ENCODE results near the gene CAND2. TPM values are rescaled to one million over a fixed set of nuclear protein-coding genes. Genes with fewer than 3 reads are reported as not detected.

Gene CAND2
- total and polyA plus RNA-seq, 5 experiments from 2014 or later = 1.8 to 4.3 (median 3.6) TPM

DNA sequence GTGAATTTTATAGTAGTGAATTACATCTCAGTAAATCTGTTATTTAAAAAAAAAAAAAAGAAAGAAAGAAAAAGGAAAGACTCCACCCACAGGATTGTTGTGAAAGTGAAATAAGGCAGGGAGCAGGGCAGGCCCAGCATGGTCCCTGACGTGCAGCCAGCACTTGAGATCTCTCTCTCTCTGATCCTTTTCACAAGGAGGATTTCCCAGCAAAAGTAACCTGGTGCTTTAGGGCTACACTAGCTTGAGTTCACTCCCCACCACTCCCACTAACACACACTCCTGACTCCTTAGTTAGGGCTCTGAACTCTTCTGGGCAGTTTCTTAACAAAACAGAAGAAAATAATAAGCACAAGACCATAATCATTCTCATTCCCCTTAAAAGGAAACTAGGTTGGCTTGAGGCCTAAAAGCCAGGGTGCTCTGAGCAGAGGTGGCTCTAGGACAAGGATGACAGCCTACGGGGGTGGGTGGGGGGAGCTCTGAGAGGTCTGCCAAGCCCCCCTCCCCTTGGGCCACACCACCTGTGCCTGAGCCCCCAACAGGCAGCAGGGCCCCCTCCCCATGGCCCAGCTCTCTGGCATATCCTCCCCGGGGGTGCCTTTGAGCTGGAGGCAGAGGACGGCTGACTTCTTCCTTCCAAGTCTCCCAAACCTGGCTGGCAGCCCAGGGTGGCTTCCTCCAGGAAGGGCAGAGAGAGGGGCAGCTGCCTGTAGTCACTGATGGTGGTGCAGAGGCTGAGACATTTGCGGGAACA lies 38.3 kb upstream of the CAND2 start:
- Mint-ChIP-seq H3K27ac (no peak overlapping the region), H3K36me3 (no peaks in the 10 kb centered on the region), H3K4me1 (peaks cover 0 to 8% (median 4%) of the 10 kb centered on the region in 4 donors), H3K27me3 (peaks cover 2 to 10% (median 5%) of the 10 kb centered on the region in 5 donors), H3K4me3 (no peak overlapping the region), H3K9me3 (no peaks in the 10 kb centered on the region)
- DNase-seq = no peak
- no peak for ATAC-seq
- POLR2A ChIA-PET = interaction anchor here (0.5 kb wide), 1 partner anchor 21 kb away, joined by 4 read pairs; no protein-coding TSS in a partner anchor

DNA sequence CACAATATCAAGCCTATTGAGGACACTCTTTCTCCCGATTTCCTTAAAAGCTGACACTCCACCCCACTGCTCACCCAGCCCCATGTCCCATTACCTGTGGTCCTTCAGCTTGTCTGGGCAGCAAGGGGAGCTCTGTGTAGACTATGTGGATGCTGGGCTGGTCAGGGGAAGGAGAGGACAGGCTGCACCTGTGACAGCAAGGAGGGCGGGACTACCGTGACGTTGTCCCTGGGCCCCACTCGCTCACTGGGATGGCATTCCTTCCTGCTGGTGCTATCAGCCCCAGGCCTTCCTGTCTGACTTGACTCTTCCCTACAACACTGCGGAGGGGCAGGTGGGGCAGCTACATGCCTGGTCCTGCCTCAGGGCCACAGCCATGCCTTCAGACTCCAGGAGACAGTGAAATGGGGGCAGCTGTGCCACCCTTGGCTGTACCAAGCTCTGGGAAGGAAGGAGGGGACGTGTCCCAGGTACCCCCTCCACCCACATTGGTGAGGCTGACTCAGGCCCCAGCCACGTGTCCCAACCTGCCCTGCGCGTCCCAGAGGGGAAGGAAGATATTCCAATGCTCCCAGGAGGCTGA lies 37.3 kb upstream of the CAND2 start, which contains the start of gene TMEM40:
Gene TMEM40 (minus strand): TSS at position 163 of the 583 bp plus-strand sequence. CDS start 9,427 bp downstream, outside the sequence.
- DNase-seq (no peak), ATAC-seq (no peak)
- POLR2A ChIA-PET = no interaction called here
- no peaks in the 10 kb centered on the region for H3K9me3 Mint-ChIP-seq
- H3K4me3 Mint-ChIP-seq = peak within 1 kb of the TSS in 1 of 10 donors; percentile 15
- H3K36me3 Mint-ChIP-seq = no peaks in the 10 kb centered on the region
- peaks cover 0 to 11% (median 6%) of the 10 kb centered on the region in 4 donors for H3K4me1 Mint-ChIP-seq
- H3K27me3 Mint-ChIP-seq = peaks cover 2 to 10% (median 5%) of the 10 kb centered on the region in 5 donors
- H3K27ac Mint-ChIP-seq = no peak within 1 kb of the TSS

DNA sequence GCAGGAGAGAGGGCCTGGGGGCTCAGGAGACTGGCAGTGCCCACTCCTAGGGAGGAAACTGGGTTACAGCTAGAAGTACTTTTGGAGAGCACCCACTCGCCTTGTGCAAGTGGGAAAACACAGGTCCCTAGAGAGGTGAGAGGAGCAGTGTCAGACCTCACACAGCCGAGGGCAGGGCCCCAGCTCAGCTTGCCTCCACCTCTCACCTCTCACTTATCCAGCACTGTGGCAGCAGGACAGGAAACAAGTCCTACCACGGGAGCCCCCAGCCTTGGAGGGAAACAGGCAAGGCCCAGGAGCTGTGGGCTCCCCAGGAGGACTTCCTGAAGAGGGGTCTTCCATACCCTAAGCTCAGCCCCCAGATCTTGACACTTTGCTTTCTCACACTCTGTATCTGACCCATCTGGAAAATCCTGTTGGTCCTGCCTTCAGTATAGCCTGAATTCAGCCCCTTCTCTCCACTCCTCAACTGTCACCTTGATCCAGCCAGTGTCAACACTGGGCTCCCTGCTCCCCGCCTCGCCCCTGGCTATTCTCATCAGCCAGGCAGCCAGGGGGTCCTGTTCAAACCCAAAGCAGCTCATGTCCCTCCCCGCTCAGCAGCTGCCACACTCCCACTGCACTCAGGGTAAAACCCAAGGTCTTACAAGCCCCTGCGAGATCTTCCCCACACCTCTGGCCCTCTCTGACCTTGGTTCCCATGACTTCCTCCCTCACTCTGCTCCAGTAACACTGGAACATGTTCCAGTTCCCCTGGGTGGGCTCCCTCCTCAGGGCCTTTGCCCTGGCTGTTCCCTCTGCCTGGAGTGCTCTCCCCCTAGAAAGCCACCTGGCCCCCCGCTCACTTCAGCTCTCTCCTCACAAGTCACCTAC lies 36.6 kb upstream of the CAND2 start:
- ATAC-seq (no peak), DNase-seq (no peak)
- Mint-ChIP-seq H3K9me3 (no peaks in the 10 kb centered on the region), H3K27ac (peak overlapping the region in 1 of 10 donors; percentile 76), H3K27me3 (peaks cover 2 to 10% (median 5%) of the 10 kb centered on the region in 5 donors), H3K4me1 (peaks cover 0 to 11% (median 6%) of the 10 kb centered on the region in 4 donors), H3K36me3 (no peaks in the 10 kb centered on the region), H3K4me3 (no peak overlapping the region)
- POLR2A ChIA-PET = no interaction called here

DNA sequence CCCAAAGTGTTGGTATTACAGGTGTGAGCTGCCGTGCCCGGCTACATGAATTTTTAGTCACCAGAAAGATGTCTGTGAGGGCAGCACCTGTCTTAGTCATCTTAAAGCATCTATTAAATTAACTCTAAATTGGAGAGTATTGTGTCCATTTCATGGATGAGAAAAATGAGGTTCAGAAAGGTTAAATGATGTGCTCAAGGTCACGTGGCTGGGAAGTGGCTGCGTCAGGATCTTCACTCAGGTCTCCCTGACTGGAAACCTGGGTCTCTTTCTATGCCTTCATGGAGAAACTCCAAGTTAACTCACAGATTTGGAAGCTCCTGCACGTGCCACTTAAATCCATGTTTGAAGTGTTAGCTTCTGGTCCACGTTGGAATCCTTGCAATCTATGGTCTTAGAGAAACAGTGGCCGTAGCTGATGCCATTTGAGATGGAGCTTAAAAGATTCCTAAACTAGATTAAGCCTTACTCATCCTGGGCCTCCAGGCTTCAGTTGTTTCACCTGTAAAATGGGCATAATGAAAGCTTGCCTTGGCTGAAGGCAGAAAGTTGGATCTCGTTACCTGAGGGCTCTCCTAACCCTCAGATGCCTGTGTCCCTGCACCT lies 32.2 kb upstream of the CAND2 start:
- peaks cover 0 to 6% (median 4%) of the 10 kb centered on the region in 4 donors for H3K4me1 Mint-ChIP-seq
- ATAC-seq = no peak
- H3K27me3 Mint-ChIP-seq = peaks cover 0 to 2% (median 0%) of the 10 kb centered on the region in 5 donors
- POLR2A ChIA-PET = no interaction called here
- no peaks in the 10 kb centered on the region for H3K9me3 Mint-ChIP-seq
- H3K27ac Mint-ChIP-seq = no peak overlapping the region
- H3K4me3 Mint-ChIP-seq = no peak overlapping the region
- H3K36me3 Mint-ChIP-seq = no peaks in the 10 kb centered on the region
- DNase-seq = no peak

DNA sequence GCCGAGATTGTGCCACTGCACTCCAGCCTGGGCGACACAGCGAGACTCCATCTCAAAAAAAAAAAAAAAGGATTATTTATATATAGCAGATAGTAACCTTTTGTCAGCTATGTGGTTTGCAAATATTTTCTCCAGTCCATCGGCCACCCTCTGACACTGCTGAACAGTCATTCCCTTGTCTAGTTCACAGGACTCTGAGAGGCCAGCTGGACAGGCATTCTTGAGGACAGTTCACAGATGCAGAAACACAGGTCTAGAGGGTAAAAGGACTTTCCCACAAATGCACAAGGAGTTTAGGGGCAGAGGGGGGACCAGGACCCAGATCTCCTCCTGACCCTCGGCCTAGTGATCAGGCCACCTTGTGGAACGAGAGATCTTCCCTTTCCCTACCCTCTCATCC lies 29.9 kb upstream of the CAND2 start:
- Mint-ChIP-seq H3K4me3 (no peak overlapping the region), H3K9me3 (no peaks in the 10 kb centered on the region), H3K4me1 (peaks cover 0 to 6% (median 4%) of the 10 kb centered on the region in 4 donors), H3K27ac (no peak overlapping the region), H3K36me3 (no peaks in the 10 kb centered on the region), H3K27me3 (peaks cover 0 to 1% (median 0%) of the 10 kb centered on the region in 5 donors)
- DNase-seq = no peak
- POLR2A ChIA-PET = interaction anchor here (0.8 kb wide), 1 partner anchor 21 kb away, joined by 3 read pairs; no protein-coding TSS in a partner anchor
- no peak for ATAC-seq

DNA sequence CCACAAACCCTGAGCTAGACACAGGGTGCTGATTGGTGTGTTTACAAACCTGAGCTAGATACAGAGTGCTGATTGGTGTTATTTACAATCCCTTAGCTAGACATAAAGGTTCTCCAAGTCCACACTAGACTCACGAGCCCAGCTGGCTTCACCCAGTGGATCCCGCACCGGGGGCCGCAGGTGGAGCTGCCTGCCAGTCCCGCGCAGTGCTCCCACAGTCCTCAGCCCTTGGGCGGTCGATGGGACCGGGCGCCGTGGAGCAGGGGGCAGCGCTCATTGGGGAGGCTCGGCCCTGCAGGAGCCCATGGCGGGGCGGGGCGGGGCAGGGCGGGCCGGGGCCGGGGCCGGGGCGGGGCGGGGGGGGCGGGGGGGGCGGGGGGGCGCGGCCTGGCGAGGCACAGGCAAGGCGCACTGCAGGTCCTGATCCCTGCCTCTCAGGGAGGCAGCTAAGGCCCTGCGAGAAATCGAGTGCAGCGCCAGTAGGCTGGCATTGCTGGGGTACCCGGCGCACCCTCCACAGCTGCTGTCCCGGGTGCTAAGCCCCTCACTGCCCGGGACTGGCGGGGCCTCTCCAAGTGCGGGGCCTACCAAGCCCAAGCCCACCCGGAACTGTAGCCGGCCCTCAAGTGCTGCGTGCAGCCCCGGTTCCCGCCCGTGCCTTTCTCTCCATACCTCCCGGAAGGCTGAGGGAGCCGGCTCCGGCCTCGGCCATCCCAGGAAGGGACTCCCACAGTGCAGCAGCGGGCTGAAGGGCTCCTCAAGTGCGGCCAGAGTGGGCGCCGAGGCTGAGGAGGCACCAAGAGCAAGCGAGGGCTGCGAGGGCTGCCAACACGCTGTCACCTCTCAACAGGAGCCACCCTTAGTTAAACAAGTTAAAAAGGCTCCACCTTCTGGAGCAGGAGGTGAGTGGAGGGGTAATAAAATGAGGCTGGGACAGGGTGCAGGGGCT lies 27.6 kb upstream of the CAND2 start:
- ATAC-seq (no peak), DNase-seq (no peak)
- Mint-ChIP-seq H3K27ac (no peak overlapping the region), H3K4me1 (peaks cover 6 to 12% (median 8%) of the 10 kb centered on the region in 4 donors), H3K36me3 (no peaks in the 10 kb centered on the region), H3K9me3 (peaks cover 0 to 5% (median 0%) of the 10 kb centered on the region in 9 donors), H3K27me3 (no peaks in the 10 kb centered on the region), H3K4me3 (no peak overlapping the region)
- POLR2A ChIA-PET = no interaction called here

DNA sequence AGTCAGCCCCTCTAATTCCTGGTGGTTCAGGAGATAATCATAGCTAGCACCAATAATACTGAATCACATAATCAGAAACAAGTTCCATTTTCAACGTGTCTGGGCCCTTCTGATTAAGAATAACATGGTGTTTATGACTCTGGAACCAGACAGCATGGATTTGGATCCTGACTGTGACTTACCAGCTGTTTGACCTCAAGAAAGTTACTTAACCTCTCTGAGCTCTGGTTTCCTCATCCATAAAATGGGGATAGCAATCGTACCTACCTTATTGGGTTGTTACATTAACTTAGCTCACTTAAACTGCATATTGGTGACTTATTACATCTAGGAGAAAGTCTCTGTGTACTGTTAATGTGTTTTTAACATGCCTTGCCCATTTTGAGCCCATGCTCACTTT lies 26.7 kb upstream of the CAND2 start:
- no peak overlapping the region for H3K4me3 Mint-ChIP-seq
- POLR2A ChIA-PET = no interaction called here
- H3K36me3 Mint-ChIP-seq = no peaks in the 10 kb centered on the region
- no peak overlapping the region for H3K27ac Mint-ChIP-seq
- ATAC-seq = no peak
- H3K4me1 Mint-ChIP-seq = peaks cover 6 to 12% (median 8%) of the 10 kb centered on the region in 4 donors
- no peak for DNase-seq
- no peaks in the 10 kb centered on the region for H3K27me3 Mint-ChIP-seq
- H3K9me3 Mint-ChIP-seq = peaks cover 0 to 6% (median 0%) of the 10 kb centered on the region in 9 donors

DNA sequence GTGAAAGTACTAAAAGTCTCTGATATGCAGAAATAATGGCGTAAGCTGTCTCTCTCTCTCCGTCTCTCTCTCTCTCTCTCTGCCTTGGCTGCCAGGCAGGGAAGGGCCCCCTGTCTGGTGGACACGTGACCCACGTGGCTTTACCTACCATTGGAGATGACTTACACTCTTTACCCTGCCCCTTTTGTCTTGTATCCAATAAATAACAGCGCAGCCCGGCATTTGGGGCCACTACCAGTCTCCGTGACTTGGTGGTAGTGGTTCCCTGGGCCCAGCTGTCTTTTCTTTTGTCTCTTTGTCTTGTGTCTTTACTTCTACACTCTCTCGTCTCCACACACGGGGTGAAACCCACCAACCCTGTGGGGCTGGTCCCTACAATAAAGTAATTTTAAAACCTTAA lies 25.2 kb upstream of the CAND2 start:
- no peak overlapping the region for H3K4me3 Mint-ChIP-seq
- ATAC-seq (no peak), DNase-seq (no peak)
- peaks cover 0 to 6% (median 0%) of the 10 kb centered on the region in 9 donors for H3K9me3 Mint-ChIP-seq
- H3K36me3 Mint-ChIP-seq = no peaks in the 10 kb centered on the region
- peaks cover 0 to 3% (median 0%) of the 10 kb centered on the region in 5 donors for H3K27me3 Mint-ChIP-seq
- H3K4me1 Mint-ChIP-seq = peaks cover 6 to 12% (median 8%) of the 10 kb centered on the region in 4 donors
- peak overlapping the region in 1 of 10 donors; percentile 59 for H3K27ac Mint-ChIP-seq
- POLR2A ChIA-PET = no interaction called here

DNA sequence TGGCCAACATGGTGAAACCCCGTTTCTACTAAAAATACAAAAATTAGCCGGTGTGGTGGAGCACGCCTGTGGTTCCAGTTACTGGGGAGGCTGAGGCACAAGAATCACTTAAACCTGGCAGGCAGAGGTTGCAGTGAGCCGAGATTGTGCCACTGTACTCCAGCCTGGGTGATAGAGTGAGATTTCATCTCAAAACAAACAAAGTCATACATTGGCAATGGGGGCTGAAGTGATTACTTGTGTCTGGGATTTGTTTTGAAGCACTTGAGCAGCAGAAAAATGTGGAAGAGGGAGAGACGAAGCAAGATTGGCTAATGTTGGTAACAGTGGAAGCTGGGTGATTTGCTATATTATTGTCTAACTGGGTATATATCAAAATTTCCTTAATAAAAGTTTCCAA lies 24.0 kb upstream of the CAND2 start:
- peaks cover 0 to 6% (median 0%) of the 10 kb centered on the region in 5 donors for H3K27me3 Mint-ChIP-seq
- no peaks in the 10 kb centered on the region for H3K36me3 Mint-ChIP-seq
- POLR2A ChIA-PET = no interaction called here
- H3K4me1 Mint-ChIP-seq = peaks cover 6 to 12% (median 8%) of the 10 kb centered on the region in 4 donors
- H3K4me3 Mint-ChIP-seq = no peak overlapping the region
- H3K9me3 Mint-ChIP-seq = peaks cover 0 to 6% (median 0%) of the 10 kb centered on the region in 9 donors
- ATAC-seq (no peak), DNase-seq (no peak)
- H3K27ac Mint-ChIP-seq = no peak overlapping the region

DNA sequence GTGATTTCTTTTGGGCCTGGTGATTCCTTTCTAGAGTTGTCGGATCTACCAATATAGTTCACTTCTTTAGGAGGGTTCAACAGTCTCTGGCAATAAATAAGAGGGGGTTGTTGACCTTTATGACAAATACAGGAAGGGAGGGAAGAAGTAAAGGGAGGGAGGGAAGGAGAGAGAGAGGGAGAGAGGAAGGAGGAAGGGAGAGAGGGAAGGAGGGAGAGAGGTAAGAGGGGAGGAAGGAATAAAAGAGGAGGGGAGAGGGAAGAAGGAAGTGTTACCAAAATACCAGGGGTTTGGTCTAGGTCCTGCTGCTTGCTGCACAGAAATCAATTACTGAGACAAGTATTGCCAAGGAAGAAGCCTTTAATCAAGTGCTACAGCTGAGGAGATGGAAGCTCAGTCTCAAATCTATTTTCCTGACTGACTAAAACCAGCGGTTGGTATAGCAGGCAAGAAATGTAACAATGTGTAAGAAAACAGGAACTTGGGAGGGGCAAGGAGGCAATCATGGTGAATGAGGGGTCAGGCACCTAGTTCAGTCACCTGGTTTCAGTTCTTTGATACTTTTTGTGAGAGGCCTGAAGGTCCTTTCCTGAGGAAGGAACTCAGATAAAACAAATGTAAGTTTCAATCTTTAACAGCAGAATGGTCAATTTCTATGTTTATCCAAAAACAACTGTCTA lies 23.3 kb upstream of the CAND2 start:
- Mint-ChIP-seq H3K36me3 (no peaks in the 10 kb centered on the region), H3K4me3 (no peak overlapping the region), H3K9me3 (peaks cover 0 to 6% (median 0%) of the 10 kb centered on the region in 9 donors), H3K27me3 (peaks cover 0 to 6% (median 0%) of the 10 kb centered on the region in 5 donors), H3K4me1 (peaks cover 6 to 12% (median 8%) of the 10 kb centered on the region in 4 donors), H3K27ac (peak overlapping the region in 1 of 10 donors; percentile 82)
- POLR2A ChIA-PET = no interaction called here
- ATAC-seq (no peak), DNase-seq (no peak)

DNA sequence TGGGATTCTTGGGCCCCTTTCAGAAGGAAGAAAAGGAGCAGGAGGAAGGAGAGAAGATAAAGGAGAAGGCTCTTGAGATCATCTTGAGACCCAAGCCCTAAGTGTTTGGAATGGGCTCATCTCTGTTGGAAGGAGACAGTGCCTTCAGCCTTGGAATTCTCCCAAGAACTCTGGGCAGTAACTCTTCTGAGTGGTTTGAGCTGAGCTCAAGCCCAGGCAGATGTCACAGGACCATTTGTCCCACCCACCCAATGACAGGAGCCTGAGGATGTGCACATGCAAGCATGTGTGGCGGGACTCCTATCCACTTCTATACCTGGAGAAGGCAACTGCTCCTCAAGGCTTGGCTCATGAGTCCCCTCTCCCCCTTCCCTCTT lies 22.8 kb upstream of the CAND2 start:
- H3K9me3 Mint-ChIP-seq = peaks cover 0 to 6% (median 0%) of the 10 kb centered on the region in 9 donors
- peaks cover 0 to 6% (median 0%) of the 10 kb centered on the region in 5 donors for H3K27me3 Mint-ChIP-seq
- ATAC-seq (no peak), DNase-seq (no peak)
- H3K36me3 Mint-ChIP-seq = no peaks in the 10 kb centered on the region
- POLR2A ChIA-PET = interaction anchor here (0.9 kb wide), 1 partner anchor 21 kb away, joined by 6 read pairs; no protein-coding TSS in a partner anchor
- peak overlapping the region in 1 of 10 donors; percentile 82 for H3K27ac Mint-ChIP-seq
- peaks cover 6 to 12% (median 8%) of the 10 kb centered on the region in 4 donors for H3K4me1 Mint-ChIP-seq
- no peak overlapping the region for H3K4me3 Mint-ChIP-seq

All from naive thymus-derived CD8-positive, alpha-beta T cell (primary cell).